Panc1 (cell line): ENCODE measurements around the gene SMOC2. TPM values are rescaled to one million over a fixed set of nuclear protein-coding genes. Genes with fewer than 3 reads are reported as not detected.

ENCODE experiments used
- ATAC-seq: fragments of 200-7000 bp; cut with Tn5 transposase; 2 replicates; pipeline ENCODE4 v1.9.1; 2020; ENCODE audit warnings: mild to moderate bottlenecking, moderate library complexity
- BruUV-seq: library from RNA; stranded (reverse); fragments of 400-500 nt; replicated peaks from 2 replicates; lab custom pipeline; 2021; lab: Mats Ljungman, UMichigan
- CTCF ChIA-PET: fragments of 300-600 bp; sonication (Branson Sonifier 250); formaldehyde crosslinking; loops from one replicate; lab custom pipeline; 2022; ENCODE audit warnings: antibody characterized with exemption; lab: Charles Lee
- POLR2A ChIA-PET: fragments of 300-600 bp; sonication (Branson Sonifier 250); formaldehyde crosslinking; loops from one replicate; lab custom pipeline; 2022; ENCODE audit warnings: antibody characterized with exemption; lab: Charles Lee
- DNase-seq: peaks from one replicate; pipeline ENCODE4 v3.0.0-alpha.2; 2010; ENCODE audit warnings: low read depth, low spot score
- H3K27ac ChIP-seq: 2 replicates; pipeline ENCODE4 v1.5.1; 2011; ENCODE audit warnings: mild to moderate bottlenecking, low read length, inconsistent platforms
- H3K27me3 ChIP-seq: fragments of 200-500 bp; sonication (Bioruptor generic); 2 replicates; pipeline ENCODE4 v1.6.0; 2014; ENCODE audit warnings: low read length, inconsistent platforms; ENCODE audit not compliant: control insufficient read depth, insufficient read depth
- H3K36me3 ChIP-seq: fragments of 200-500 bp; sonication (Bioruptor generic); 2 replicates; pipeline ENCODE4 v1.5.1; 2014; ENCODE audit warnings: inconsistent platforms, mild to moderate bottlenecking, low read length, moderate library complexity; ENCODE audit not compliant: control insufficient read depth, insufficient read depth
- H3K4me1 ChIP-seq: 2 replicates; pipeline ENCODE4 v1.5.1; 2011; ENCODE audit warnings: inconsistent platforms, mild to moderate bottlenecking, low read length, moderate library complexity; ENCODE audit not compliant: control insufficient read depth, insufficient read depth
- H3K4me3 ChIP-seq, 2 experiments: 2 replicates each; pipeline ENCODE4 v1.5.1; 2011 to 2012; ENCODE audit warnings: low read depth in 2 of 2, low read length in 2 of 2, mild to moderate bottlenecking in 2 of 2, inconsistent platforms in 1 of 2, moderate library complexity in 1 of 2
- H3K9me3 ChIP-seq: fragments of 200-500 bp; sonication (Bioruptor generic); 2 replicates; pipeline ENCODE4 v1.5.1; 2014; ENCODE audit warnings: low read depth, mild to moderate bottlenecking, inconsistent platforms, low read length, moderate library complexity; ENCODE audit not compliant: control insufficient read depth, insufficient read depth
- POLR2AphosphoS5 ChIP-seq: IDR thresholded peaks from 2 replicates; pipeline ENCODE4 v1.6.1; 2012; ENCODE audit warnings: mild to moderate bottlenecking, low read depth, low read length, moderate library complexity
- SIN3A ChIP-seq: IDR thresholded peaks from 2 replicates; pipeline ENCODE4 v1.6.1; 2012; ENCODE audit warnings: low read depth, mild to moderate bottlenecking, low read length, moderate library complexity, borderline replicate concordance; ENCODE audit not compliant: insufficient read depth
- TCF7L2 ChIP-seq: IDR thresholded peaks from 2 replicates; pipeline ENCODE4 v1.6.1; 2011; ENCODE audit warnings: mild to moderate bottlenecking, low read depth, low read length, inconsistent platforms
- in situ Hi-C: cut with HindIII; loops from 2 replicates; pipeline ENCODE4 v1.10.0; 2016; ENCODE audit warnings: low sequenced_read_pairs, low pct_unique_long_range_greater_than_20kb
- intact Hi-C: fragments of 100-400 bp; cut with micrococcal nuclease; formaldehyde crosslinking; loops from one replicate; pipeline ENCODE4 v1.10.0; 2022; ENCODE audit not compliant: unreplicated experiment
- total RNA-seq: library from RNA; stranded (reverse); gene quantifications from one replicate; pipeline ENCODE4 v1.2.1, GENCODE V29; 2021; ENCODE audit not compliant: unreplicated experiment
- TF ChIP-seq, protein P1 (sequence below), 2 experiments: IDR thresholded peaks; 2 replicates each; pipeline ENCODE4 v1.6.1; 2011 to 2012; ENCODE audit warnings: low read depth in 2 of 2, control low read depth in 1 of 2, low read length in 1 of 2, mild to moderate bottlenecking in 1 of 2, moderate library complexity in 1 of 2; ENCODE audit not compliant: insufficient read depth in 1 of 2
- TF ChIP-seq, protein P2 (sequence below): fragments of 450-650 bp; IDR thresholded peaks from 2 replicates; pipeline ENCODE4 v1.5.1; 2017; ENCODE audit warnings: mild to moderate bottlenecking

The SMOC2 gene
- total RNA-seq, 1 experiment from 2014 or later = 0.13 TPM

DNA sequence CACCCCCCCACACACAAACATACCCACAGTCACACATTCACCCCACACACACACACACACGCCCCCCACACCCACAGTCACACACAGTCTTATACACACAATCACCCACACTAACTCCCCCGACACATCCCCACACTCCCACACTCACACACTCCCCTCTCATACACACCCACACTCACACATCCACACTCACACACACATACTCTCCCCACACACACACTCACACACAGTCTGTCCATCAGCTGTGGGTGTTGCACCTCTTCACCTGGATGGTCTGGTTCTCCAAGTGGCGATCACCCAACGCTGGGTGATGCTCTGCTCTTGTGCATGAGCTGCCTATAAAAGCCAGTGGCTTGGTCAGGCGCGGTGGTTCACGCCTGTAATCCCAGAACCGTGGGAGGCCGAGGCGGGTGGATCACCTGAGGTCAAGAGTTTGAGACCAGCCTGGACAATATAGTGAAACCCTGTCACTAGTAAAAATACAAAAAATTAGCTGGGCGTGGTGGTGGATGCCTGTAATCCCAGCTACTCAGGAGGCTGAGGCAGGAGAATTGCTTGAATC is 158.9 kb downstream of the SMOC2 start:
- peaks cover 41% of the 10 kb centered on the region for H3K27me3 ChIP-seq
- ATAC-seq = no peak
- no peaks in the 10 kb centered on the region for H3K4me1 ChIP-seq
- H3K9me3 ChIP-seq = no peaks in the 10 kb centered on the region
- no peak overlapping the region for H3K4me3 ChIP-seq
- in situ Hi-C loops (no loop called here), intact Hi-C loops (no loop called here)
- H3K27ac ChIP-seq = no peak overlapping the region
- POLR2A ChIA-PET = no interaction called here
- DNase-seq = no peak
- H3K36me3 ChIP-seq = no peaks in the 10 kb centered on the region
- TF ChIP-seq SIN3A (no peak), TCF7L2 (no peak), POLR2AphosphoS5 (no peak)
- TF ChIP-seq, protein P1, sequence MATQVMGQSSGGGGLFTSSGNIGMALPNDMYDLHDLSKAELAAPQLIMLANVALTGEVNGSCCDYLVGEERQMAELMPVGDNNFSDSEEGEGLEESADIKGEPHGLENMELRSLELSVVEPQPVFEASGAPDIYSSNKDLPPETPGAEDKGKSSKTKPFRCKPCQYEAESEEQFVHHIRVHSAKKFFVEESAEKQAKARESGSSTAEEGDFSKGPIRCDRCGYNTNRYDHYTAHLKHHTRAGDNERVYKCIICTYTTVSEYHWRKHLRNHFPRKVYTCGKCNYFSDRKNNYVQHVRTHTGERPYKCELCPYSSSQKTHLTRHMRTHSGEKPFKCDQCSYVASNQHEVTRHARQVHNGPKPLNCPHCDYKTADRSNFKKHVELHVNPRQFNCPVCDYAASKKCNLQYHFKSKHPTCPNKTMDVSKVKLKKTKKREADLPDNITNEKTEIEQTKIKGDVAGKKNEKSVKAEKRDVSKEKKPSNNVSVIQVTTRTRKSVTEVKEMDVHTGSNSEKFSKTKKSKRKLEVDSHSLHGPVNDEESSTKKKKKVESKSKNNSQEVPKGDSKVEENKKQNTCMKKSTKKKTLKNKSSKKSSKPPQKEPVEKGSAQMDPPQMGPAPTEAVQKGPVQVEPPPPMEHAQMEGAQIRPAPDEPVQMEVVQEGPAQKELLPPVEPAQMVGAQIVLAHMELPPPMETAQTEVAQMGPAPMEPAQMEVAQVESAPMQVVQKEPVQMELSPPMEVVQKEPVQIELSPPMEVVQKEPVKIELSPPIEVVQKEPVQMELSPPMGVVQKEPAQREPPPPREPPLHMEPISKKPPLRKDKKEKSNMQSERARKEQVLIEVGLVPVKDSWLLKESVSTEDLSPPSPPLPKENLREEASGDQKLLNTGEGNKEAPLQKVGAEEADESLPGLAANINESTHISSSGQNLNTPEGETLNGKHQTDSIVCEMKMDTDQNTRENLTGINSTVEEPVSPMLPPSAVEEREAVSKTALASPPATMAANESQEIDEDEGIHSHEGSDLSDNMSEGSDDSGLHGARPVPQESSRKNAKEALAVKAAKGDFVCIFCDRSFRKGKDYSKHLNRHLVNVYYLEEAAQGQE (IDR thresholded peaks at IDR 0.05; ENCODE audit: insufficient read depth in 1 of 2, low read depth in 2 of 2, low read length in 1 of 2) = no peak
- TF ChIP-seq, protein P2, sequence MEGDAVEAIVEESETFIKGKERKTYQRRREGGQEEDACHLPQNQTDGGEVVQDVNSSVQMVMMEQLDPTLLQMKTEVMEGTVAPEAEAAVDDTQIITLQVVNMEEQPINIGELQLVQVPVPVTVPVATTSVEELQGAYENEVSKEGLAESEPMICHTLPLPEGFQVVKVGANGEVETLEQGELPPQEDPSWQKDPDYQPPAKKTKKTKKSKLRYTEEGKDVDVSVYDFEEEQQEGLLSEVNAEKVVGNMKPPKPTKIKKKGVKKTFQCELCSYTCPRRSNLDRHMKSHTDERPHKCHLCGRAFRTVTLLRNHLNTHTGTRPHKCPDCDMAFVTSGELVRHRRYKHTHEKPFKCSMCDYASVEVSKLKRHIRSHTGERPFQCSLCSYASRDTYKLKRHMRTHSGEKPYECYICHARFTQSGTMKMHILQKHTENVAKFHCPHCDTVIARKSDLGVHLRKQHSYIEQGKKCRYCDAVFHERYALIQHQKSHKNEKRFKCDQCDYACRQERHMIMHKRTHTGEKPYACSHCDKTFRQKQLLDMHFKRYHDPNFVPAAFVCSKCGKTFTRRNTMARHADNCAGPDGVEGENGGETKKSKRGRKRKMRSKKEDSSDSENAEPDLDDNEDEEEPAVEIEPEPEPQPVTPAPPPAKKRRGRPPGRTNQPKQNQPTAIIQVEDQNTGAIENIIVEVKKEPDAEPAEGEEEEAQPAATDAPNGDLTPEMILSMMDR = no peak
- CTCF ChIA-PET = no interaction called here
- BruUV-seq = no TSS peak

GRCh38 chr6:168600381-168600780 is 159.4 kb downstream of the SMOC2 start:
- H3K27ac ChIP-seq = no peak overlapping the region
- intact Hi-C loops = no loop called here
- POLR2A ChIA-PET = no interaction called here
- H3K36me3 ChIP-seq = no peaks in the 10 kb centered on the region
- in situ Hi-C loops = no loop called here
- H3K4me3 ChIP-seq = no peak overlapping the region
- DNase-seq (no peak), ATAC-seq (no peak)
- no TSS peak for BruUV-seq
- no peaks in the 10 kb centered on the region for H3K4me1 ChIP-seq
- peaks cover 44% of the 10 kb centered on the region for H3K27me3 ChIP-seq
- TF ChIP-seq, protein P2 = no peak
- TF ChIP-seq POLR2AphosphoS5 = no peak
- TF ChIP-seq, protein P1 (IDR thresholded peaks at IDR 0.05; ENCODE audit: insufficient read depth in 1 of 2, low read depth in 2 of 2, low read length in 1 of 2) = no peak
- TF ChIP-seq SIN3A = no peak
- no peak for TF ChIP-seq TCF7L2
- no peaks in the 10 kb centered on the region for H3K9me3 ChIP-seq
- CTCF ChIA-PET = no interaction called here
